ENCODE data around the gene FAM174A. TPM values are rescaled to one million over a fixed set of nuclear protein-coding genes. Genes with fewer than 3 reads are reported as not detected.
"Not testable (repeated sequence)": the region's sequence is repeated elsewhere in the genome, so short reads cannot be mapped to it uniquely, and the experiment has no call there.

Gene FAM174A
- total RNA-seq, 1 experiment from 2014 or later = 13.5 TPM

DNA sequence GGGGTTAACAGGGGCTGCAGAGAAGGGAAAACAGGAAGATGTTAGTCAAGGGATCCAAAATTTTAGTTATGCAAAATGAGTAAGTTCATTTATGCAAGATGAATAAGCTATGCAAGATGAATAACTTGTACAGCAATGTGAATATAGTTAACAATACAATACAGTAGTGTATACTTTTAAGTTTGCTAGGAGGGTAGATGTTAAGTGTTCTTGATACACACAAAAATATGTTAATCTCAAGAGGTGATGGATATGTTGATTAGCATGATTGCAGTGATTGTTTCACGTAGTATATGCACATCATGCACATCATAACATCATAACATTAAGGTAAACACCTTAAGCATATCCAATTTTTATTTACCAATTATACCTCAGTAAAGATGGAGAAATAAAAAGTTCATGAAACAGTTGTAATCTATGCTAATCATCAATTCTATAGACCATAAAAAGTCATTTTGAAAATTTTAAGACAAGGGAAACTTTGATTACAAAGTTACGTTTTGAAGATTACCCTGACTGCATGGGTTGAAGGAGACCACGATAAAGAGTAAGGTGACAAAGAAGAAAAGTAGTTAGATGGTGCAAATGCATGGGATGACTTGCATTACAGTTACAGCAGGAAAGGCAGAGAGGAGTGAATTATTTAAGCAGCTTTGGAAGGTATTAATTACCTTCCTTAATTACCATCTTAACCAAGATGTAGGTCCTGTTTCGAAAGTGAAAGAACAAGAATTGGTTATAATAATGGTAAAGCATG is 31.4 kb downstream of the FAM174A start:
- in situ Hi-C loops (cut with HindIII; ENCODE audit: low sequenced_read_pairs) = no loop called here
- DNase-seq (ENCODE audit: low spot score) = no peak

GRCh38 chr5:100574716-100575115 is 39.5 kb downstream of the FAM174A start:
- in situ Hi-C loops (cut with HindIII; ENCODE audit: low sequenced_read_pairs) = no loop called here
- no peak for DNase-seq (ENCODE audit: low spot score)

DNA sequence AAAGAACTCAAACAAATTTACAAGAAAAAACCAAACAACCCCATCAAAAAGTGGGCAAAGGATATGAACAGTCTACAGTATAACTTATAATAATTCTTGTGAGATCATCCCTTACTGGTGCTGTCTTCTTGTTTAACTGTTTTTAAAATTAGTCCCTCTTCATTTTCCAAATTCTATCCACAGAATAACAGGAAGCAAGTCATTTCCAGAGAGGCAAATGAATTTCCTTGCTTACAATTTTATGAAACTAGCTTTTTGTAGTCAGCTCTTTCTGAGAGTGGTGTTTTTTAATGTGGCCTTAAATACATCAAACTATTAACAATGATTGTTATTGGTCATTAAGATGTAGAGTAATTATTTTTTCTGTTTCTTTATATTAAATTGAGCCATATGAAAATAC is 40.6 kb downstream of the FAM174A start:
- no peak for DNase-seq (ENCODE audit: low spot score)
- in situ Hi-C loops (cut with HindIII; ENCODE audit: low sequenced_read_pairs) = no loop called here

DNA sequence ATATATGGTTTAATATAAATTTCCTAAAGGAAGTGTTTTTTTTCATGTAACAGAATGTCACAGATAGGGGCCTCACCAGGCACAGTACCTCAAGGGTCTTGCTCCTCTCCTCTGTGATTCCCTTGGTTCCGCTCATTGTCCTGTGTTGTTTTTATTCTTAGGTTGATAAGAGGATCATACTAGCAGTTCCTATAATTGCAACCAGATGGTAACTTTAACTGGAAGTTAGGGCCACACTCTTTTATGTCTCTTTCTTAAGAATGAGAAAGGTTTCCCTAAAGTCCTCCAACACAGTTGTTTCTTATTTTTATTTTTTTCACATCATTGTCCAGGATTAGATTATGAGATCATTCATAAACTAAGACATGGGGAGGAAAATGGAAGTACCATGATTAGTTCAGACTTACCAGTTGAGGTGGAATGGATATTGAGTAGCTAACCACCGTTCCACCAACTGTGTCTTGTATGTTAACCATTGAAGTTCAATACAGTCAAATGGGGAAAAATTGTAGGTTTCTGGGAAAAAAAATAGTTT is 41.1 kb downstream of the FAM174A start:
- in situ Hi-C loops (cut with HindIII; ENCODE audit: low sequenced_read_pairs) = no loop called here
- DNase-seq (ENCODE audit: low spot score) = no peak

DNA sequence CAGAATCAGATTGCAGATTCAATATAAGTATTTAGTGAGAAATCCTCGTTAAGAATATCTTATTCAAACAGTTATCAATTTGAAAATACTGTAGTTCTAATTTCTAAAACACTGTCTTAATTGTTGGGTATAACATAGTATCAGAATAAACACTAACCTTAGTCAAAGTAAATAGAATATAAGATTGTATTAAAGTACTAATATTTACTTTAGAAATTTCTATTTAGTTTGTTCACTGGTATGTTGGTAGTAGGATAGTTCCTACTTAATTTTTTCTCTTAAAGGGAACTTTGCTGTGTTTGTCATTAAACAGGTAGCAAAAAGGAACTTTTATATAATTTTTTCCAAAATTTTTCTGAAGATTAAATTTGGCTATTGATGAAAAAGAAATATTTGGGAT is 42.3 kb downstream of the FAM174A start:
- DNase-seq (ENCODE audit: low spot score) = no peak

DNA sequence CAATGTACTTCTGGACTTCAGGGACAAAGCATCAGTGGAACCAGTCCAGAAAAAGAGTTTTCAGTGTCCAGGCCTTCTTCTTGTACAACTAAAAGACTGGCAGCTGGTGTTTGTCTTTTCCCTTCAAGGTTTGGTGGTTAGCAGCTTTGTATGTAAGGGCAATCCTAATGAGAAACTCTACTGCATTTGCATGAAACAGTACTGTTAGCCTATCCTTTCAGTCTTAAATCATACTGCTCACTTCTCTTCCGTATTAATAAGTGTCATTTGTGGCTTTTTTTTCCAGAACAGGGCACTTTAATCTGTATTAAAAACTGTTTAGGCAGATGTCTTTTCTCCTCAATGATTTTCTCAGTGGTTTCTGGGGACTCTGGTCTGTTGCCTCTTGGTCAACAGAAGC is 48.9 kb downstream of the FAM174A start:
- in situ Hi-C loops (cut with HindIII; ENCODE audit: low sequenced_read_pairs) = no loop called here
- no peak for DNase-seq (ENCODE audit: low spot score)

More for the DNA sequence above, 42.3 kb downstream of the FAM174A start:
- in situ Hi-C loops (cut with HindIII; ENCODE audit: low sequenced_read_pairs) = no loop called here

DNA sequence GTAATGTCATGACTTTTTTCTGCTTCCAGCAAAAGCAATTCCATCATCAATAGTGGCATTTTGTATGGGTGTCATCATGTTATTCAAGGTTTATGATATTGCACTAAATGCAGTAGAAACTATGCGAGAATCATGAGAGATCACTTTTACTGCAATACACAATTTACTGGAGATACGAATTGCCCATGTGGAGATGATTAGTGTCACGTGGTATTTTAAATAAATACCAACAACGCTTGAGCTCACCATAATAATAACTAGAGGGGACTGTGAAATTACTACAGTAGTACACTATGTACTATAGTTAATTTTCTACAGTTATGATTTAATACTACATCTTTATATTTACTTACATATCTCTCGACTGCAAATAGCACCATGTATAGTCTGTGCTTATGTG is 49.7 kb downstream of the FAM174A start:
- in situ Hi-C loops (cut with HindIII; ENCODE audit: low sequenced_read_pairs) = no loop called here
- DNase-seq (ENCODE audit: low spot score) = no peak

GRCh38 chr5:100590867-100591266 is 55.7 kb downstream of the FAM174A start:
- no peak for DNase-seq (ENCODE audit: low spot score)
- in situ Hi-C loops (cut with HindIII; ENCODE audit: low sequenced_read_pairs) = no loop called here

GRCh38 chr5:100595152-100595811 is 60.1 kb downstream of the FAM174A start:
- no peak for DNase-seq (ENCODE audit: low spot score)
- in situ Hi-C loops (cut with HindIII; ENCODE audit: low sequenced_read_pairs) = no loop called here

DNA sequence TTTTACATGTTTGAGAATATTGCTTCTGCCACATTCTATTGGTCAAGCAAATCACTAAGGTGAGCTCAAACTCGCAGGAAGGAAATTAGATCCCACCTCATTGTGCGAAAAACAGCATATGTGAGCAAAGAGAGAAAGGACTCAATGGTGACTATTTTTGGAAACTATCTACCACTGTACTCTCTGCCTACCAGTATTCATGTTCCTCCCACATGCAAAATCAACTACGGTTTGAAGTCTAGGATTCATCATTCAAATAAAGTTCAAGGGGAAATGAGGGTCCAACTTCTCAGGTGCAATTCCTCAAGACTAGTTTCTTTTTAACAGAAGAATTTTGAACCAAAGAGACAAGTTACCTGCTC is 60.6 kb downstream of the FAM174A start:
- in situ Hi-C loops (cut with HindIII; ENCODE audit: low sequenced_read_pairs) = no loop called here
- no peak for DNase-seq (ENCODE audit: low spot score)

GRCh38 chr5:100598446-100598845 is 63.3 kb downstream of the FAM174A start:
- no peak for DNase-seq (ENCODE audit: low spot score)
- in situ Hi-C loops (cut with HindIII; ENCODE audit: low sequenced_read_pairs) = no loop called here

DNA sequence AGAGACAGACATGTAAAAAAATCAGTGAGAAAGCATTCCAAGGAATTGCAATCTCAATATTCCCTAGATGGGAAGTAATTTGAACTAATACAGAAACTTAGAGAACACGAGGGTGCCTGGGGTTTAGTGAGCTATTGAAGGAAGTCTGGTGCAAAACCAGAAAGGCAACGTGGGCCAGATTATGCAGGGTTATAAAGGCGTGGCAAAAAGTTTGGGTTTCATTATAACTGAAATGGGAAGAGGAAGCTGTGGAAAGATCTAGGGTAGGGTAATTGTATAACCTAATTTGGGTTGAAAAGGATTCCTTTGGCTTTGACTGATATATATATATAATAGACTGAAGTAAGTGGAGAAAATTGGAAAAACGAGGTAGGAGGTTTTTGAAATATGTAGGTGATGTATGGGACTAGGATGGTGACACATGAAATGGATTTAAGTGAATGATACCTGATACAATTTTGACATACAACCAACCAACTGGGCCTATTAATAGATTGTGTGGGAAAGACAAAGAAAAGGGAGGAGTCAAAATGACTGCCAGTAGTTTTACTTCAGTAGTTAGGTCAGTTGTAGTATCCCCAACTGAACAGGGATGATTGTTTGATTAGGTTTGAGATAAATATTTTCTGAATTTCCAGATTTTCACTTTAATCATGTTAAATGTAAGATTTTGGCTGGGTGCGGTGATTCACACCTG is 65.3 kb downstream of the FAM174A start:
- DNase-seq (ENCODE audit: low spot score) = no peak
- in situ Hi-C loops (cut with HindIII; ENCODE audit: low sequenced_read_pairs) = no loop called here

DNA sequence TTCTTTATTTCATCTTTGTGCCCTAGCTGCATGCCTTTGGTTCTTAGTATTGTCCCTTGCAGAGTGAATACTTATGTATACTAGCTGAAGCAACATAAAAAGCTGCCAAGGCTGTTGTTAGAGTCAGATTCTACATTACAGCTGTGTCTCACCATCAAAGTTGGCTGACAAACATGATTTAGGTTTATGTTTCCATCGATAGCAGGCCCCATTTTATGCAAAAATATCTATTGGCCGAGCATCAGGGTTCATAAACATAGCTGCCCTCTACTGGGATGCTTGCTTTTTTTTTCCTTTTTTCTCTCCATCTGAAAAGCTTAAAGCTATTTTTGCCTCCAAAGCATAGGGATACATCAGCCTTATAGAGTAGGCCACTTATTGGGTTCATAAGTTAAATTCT is 68.0 kb downstream of the FAM174A start:
- DNase-seq (ENCODE audit: low spot score) = no peak
- in situ Hi-C loops (cut with HindIII; ENCODE audit: low sequenced_read_pairs) = no loop called here

DNA sequence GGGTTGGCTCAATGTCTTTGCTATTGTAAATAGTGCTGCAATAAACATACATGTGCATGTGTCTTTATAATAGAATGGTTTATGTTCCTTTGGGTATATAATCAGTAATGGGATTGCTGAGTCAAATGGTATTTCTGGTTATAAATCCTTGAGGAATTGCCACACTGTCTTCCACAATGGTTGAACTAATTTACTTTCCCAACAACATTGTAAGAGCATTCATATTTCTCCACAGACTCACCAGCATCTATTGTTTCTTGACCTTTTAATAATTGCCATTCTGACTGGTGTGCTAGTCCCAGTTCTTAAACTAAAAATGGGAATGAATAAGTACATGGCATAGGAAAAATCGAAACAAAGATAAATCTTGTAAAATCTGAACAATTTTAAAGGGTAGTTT is 68.8 kb downstream of the FAM174A start:
- in situ Hi-C loops (cut with HindIII; ENCODE audit: low sequenced_read_pairs); DNase-seq (ENCODE audit: low spot score): not testable (repeated sequence)

- DNase-seq (ENCODE audit: low spot score) = no peak
- in situ Hi-C loops (cut with HindIII; ENCODE audit: low sequenced_read_pairs) = no loop called here
Observed at GRCh38 chr5:100609594-100609993, 74.4 kb downstream of the FAM174A start.

- no peak for DNase-seq (ENCODE audit: low spot score)
- in situ Hi-C loops (cut with HindIII; ENCODE audit: low sequenced_read_pairs) = no loop called here
Observed at GRCh38 chr5:100614308-100614707, 79.1 kb downstream of the FAM174A start.

- in situ Hi-C loops (cut with HindIII; ENCODE audit: low sequenced_read_pairs) = no loop called here
Observed at GRCh38 chr5:100615362-100615761, 80.2 kb downstream of the FAM174A start.

DNA sequence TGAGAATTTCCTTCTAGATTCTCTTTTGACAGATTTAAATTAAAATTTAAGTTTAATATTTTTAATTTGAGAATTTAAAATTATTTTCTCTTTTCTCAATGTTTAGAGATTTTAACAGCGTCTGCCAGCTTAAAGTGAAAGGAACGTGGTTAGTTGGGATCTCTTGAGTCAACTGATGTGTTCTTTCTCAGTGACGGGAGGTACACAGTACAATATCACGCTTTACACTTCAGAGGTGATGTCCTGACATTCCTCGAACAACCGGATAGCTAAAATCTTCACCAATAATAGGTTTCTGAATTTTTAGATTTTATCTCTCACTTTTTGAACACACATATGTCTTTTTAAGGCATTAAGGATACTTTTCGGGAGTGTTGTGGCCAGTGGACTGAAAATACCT is 81.1 kb downstream of the FAM174A start:
- in situ Hi-C loops (cut with HindIII; ENCODE audit: low sequenced_read_pairs) = no loop called here

More at GRCh38 chr5:100615362-100615761, 80.2 kb downstream of the FAM174A start:
- no peak for DNase-seq (ENCODE audit: low spot score)

GRCh38 chr5:100616981-100617380 is 81.8 kb downstream of the FAM174A start:
- no peak for DNase-seq (ENCODE audit: low spot score)
- in situ Hi-C loops (cut with HindIII; ENCODE audit: low sequenced_read_pairs) = no loop called here

More for the DNA sequence above, 81.1 kb downstream of the FAM174A start:
- DNase-seq (ENCODE audit: low spot score) = no peak

GRCh38 chr5:100623719-100624118 is 88.5 kb downstream of the FAM174A start:
- in situ Hi-C loops (cut with HindIII; ENCODE audit: low sequenced_read_pairs) = no loop called here
- peak; percentile 7 for DNase-seq (ENCODE audit: low spot score)

Measured in G401 (cell line).